NCI-H2171 treated with DMSO at 0.1 percent for 48 hours (cell line): Measurements from ENCODE around the gene ZDHHC11B.
"Not testable (repeated sequence)": the region's sequence is repeated elsewhere in the genome, so short reads cannot be mapped to it uniquely, and the experiment has no call there.

Source experiments
- DNase-seq: peaks from one replicate; lab custom pipeline; 2025; lab: John Stamatoyannopoulos, UW

The ZDHHC11B gene

DNA sequence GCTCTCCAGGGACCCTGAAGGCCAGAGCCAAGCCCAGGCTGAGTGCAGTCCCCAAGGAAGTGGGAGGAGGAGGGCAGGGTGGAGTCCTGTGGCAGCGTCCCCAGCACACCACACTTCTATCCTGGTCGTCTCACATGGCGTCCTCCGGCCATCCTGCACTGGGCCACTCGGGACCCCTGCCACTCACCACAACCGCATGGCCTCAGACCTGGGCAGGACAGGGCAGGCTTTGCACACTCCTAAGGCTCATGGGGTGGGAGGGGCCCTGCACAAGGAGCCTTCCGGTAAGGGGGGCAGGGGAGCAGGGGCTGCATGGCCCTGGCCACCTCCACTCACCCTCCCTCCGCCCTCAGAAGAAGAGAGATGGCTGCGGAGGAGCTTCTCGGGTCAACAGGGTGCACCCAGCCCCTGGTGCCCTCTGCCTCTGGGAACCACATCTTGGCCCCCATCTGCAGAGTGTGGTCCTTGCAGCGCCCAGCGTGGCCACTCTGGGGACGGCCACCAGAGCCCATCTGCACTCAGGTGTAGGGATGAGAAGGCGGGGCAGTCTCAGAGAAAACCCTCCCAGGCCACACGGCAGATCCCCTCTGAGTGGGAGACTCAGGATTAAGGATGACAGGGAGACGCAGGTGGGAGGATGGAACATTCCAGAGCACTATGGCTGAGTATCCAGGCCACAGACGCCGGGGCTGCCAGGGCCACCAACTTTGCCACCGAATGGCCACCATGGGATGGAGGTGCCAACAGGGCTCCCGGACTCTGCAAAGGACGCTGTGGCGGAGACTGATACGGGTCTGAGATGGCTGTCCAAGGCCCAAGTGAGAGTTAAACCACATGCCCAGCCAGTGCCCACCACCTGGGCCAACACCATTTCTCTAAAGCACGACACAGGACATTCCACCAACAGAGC lies 99.0 kb downstream of the ZDHHC11B start:
- DNase-seq, result no peak

DNA sequence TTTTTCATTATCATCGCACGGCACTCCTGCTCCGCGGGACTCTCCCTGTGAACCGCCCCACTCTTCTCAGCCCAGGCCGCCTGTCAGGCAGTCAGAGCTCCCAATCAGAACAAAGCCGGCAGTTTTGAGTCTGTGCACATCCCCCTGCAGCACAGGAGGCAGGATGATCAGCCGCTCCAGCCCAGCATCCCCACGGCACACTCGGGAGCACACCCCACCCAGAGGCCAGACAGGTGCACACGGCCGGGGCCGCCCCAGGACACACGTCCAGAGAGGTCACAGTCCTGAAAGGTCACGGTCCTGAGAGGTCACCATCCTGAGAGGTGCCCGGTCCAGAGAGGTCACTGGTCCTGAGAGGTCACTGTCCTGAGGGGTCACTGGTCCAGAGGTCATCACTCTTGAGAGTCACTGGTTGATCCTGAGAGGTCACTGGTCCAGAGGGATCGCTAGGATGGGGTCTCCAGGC lies 99.7 kb downstream of the ZDHHC11B start:
- DNase-seq, result no peak

DNA sequence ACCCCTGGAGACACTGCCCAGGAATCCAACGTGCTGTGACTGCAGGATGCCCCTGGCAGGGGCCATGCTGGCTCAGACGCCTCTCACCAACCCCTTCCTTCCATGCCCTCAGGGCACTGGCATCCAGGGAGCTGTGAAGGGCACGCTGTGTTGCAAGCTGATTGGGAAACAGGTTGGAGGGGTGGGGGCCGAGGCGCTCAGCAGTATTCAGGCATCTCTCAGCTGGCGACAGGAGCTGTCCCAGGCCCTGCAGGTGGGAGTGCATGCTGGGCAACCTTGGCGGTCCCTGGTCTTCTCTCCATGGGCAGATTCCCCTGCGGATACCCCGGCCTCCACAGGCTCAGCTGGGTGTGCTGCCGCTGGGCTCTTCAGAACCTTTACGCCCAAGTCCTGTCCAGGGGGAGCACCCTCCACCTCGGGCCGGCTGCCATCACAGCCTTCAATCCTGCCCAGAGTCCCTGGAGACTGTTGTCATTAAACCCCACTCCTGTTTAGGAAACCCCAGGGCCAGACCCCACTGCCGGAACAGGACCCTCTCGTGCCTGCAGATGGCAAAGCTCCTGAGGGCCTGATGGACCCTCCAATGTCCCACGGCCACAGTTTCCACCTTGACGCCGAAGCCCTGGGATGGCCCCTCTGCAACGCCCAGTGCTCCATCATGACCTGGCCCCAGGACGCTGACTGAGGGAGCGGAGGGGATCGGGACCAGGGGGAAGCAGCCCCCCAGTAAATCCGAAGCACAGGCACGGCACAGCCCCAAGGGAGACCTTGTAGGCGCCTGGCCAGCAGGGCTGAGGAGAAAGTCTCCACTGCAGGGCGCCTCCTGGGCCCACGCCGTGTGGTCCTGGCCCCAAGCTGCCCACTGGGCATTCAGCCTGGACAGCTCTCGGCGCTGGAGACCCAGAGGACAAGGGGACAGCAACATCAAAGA lies 100.7 kb downstream of the ZDHHC11B start:
- no peak for DNase-seq

DNA sequence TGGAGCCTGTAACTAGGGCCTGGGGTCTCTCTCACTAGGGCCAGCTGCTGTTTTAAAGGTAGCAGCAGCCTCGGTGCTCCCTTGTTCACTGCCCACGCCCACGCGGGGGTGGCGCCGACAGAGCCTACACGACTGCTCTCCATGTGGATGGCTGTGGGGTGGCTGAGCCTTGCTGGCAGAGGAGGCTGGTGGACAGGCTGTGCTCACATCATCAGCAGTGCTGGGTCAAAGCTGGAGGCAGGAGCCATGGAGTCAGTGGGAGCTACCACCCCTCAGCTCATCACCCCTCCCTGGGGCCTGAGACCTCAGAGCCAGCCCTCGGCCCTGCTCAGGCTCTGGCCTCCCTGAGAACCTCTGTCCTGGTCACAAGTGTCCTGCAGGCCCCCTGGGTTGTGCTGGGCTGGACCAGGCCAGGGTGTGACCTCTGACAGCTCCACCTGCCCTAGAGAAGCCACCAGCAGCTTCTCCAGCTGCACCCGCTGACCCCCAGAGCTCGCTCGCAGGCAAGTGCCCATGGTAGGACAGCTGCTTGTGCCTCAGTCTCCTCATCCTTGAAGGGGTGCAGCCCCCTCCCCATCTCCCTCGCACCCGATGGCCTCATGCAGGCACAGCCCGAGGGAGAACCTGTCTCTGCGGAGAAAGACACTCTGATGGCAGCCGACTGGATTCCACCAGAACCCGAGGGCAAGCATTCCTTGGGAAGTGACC lies 101.7 kb downstream of the ZDHHC11B start:
- not testable (repeated sequence) for DNase-seq

DNA sequence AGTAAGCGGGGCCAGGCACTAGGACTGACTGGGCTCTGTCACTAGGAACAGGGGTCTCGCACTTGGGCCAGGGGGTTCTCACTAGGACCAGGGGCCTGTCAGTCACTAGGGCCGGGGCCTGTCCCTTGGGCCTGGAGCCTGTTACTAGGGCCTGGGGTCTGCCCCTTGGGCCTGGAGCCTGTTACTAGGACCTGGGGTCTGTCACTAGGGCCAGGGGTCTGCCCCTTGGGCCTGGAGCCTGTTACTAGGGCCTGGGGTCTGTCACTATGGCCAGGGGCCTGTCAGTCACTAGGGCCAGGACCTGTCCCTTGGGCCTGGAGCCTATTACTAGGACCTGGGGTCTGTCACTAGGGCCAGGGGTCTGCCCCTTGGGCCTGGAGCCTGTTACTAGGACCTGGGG lies 102.3 kb downstream of the ZDHHC11B start:
- DNase-seq, result not testable (repeated sequence)

DNA sequence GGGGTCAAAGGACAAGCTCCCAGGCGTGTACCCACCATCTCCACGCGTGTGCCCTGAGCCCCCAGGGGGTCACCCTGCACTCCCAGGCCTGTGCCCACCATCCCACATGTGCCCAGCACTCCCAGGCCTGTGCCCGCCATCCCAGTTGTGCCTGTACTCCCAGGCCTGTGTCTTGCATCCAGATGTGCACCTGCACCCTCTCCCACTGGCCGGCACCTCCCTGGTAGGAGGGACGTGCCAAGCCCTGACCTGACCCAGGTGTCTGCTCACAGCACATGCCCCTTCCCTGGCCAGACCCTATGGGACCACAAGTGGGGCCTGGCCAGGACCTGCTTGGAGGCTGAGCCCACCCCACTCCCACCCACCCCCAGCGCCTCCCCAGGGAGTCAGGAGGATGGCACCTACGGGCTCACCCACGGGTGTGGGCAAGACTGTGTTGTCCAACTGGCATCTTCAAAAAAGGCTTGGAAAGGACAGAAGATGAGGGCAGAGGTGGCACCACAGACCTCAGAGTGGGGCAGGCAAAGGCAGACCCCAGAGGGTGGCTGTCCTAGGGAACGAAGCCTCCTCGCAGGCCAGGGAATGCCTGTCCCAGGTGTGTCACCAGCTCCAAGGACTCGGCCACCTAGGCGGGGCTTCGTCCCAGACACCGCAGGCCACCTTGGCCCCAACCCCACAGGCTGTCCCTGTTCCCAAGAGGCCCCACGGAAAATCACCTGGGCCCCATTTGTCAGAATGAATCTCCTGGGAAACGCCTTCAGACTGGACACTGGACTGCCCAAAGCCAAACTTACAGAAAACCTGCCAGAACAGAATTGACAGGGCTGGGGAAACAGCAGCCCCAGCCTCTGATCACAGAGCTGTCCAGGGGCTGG lies 103.0 kb downstream of the ZDHHC11B start:
- not testable (repeated sequence) for DNase-seq

DNA sequence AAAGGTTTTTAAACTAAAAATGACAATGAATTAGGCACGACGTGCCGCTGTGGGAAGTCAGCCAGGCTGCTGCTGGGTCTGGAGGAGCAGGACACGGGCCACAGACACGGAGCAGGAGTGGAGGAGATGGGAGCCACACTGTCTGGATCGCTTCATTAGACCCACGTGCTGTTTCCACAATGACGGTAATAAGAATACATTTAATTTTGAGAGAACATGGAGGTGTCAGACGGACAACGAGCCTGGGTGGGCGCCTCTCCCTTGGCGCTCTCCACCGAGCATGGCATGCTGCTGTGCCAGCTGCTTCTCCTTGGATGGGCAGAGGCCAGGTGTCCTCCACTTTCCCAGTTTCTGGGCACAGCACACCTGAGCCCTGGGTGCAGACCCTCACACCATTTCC lies 103.7 kb downstream of the ZDHHC11B start:
- not testable (repeated sequence) for DNase-seq

DNA sequence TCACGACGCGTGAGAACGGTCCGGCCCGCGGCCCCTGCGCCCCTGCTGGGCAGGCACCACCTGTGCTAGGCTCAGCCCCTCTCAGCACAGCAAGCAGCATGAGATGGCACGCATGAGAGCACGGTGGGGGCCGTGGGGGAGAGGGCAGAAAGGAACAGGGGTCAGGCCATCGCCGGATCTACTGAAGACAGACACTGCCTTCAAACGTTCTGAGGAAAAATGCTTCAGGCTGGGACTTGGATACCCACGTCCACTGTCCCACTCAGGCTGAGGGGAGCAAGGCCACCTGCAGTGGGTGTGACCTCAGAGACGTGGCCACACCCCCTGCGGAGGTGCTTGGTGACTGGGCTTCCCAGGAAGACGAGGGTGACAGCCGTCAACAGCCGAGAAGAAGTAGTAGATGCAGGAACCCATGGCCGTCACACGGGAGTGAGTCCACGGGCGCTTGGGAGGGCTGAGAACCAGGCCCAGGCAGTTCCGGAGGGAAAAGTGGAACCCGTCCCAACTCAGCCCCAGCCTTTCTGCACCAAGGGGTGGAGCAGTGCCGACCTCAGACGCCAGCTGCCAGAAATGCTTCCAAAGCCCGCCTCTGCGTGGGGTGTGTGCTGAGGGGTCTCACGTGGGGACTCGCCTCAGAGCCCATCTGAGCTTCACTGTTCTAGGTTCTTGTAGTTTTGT lies 104.3 kb downstream of the ZDHHC11B start:
- DNase-seq, result not testable (repeated sequence)

DNA sequence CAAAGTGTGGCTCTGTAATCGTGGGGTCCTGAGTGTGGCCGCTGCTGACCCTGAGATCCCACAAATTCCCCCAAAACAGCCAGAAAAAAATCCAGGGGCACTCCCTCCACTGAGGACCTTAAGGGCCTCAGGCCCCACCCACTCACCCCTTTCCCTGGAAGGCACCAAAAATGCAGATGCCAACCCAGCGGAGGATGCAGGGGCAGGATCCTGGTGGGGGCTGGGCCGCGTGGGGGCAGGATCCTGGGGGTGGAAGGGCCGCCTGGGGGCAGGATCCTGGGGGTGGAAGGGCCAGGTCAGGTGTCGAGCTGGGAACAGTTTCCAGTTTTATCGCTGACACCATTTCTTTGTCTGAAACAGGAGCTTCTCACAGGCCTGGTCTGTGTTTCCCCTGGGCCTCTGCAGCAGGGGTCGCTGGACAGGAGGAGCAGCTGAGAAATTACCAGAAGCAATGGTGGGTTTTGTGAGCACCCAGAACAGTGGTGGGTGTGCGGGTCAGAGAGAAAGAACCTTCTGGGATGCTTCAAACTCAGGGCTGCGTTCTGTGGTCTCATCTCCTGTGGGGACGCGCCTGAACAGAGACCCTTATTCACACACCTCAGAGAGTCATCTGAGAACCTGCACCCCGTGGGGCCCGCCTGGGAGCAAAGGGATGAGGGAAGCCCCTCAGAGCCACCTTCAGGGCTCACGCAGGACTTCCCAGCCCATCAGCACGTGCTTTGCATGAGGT lies 105.2 kb downstream of the ZDHHC11B start:
- DNase-seq, result not testable (repeated sequence)

DNA sequence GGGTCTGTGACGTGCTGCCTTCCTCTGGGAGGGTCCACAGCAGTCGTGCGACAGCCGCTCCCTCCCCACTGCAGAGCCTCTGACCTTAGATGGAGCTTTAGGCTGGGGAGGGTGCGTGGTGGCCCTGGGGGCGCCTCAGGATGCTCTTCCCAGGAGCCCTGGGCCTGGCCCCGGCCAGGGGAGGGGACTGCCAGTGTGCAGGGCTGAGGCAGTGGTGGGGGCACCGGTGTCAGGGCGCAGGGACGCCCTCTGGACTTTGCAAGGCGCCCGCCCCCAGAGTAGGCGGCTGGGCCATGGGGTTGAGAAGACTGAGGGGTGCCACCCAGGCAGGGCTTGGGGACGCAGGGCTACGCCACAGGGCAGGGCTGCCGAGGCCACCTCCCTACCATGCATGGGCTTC lies 106.0 kb downstream of the ZDHHC11B start:
- DNase-seq, result not testable (repeated sequence)

DNA sequence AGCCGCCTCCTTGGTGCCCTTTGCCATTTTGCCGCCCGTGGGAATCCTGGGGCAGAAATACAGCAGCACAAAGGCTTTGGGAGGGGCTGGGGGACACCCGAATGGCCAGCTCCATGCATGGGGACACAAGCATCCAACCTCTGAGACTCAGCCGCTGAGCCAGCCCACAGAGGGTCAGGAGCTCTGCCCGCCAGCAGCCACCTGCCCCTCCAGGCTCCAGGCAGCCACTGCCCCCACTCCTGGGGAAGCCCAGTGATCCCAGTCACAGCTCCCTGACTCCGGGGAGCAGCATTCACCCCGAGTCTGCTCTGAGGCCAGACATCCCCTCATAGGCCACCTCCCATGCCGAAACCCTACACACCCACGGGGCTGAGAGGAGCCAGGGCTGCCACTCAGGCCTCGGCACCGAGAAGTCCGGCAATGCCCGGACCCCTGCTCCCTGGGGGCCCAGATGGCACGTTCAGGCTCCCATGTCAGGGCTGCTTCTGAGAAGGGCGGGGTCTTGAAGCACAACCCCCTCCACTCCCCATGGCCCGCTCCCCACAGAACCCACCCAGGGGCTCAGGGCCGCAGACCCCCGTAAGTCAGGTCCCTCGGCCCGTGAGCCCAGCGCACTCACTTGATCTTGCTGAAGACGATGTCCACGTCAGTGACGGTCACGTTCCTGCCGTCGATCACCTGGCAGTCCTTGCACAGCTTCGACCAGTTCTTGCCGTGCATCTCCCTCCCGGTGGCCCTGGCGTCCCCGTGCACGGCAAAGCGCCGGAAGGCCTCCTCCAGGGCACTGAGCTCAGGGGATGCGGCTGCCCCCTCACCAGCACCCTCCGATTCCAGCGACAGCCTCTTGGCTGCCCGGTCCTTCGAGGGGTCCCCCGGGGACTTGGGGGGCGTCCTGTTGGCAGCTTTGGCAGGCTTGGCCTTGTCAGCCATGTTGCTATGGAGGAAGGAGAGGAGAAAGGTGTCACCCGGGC lies 107.1 kb downstream of the ZDHHC11B start:
- no peak for DNase-seq

DNA sequence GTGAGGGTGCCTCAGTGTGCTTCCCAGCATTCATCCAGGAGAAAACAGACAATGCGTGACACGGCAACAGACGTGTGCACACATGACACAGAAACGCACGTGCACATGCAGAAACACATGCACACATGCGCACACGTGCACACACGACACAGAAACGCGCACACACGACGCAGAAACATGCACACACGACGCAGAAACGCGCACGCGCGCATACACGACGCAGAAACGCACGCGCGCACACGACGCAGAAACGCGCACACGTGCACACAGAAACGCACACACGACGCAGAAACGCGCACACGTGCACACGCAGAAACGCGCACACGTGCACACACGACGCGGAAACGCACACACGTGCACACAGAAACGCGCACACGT lies 107.8 kb downstream of the ZDHHC11B start:
- no peak for DNase-seq

DNA sequence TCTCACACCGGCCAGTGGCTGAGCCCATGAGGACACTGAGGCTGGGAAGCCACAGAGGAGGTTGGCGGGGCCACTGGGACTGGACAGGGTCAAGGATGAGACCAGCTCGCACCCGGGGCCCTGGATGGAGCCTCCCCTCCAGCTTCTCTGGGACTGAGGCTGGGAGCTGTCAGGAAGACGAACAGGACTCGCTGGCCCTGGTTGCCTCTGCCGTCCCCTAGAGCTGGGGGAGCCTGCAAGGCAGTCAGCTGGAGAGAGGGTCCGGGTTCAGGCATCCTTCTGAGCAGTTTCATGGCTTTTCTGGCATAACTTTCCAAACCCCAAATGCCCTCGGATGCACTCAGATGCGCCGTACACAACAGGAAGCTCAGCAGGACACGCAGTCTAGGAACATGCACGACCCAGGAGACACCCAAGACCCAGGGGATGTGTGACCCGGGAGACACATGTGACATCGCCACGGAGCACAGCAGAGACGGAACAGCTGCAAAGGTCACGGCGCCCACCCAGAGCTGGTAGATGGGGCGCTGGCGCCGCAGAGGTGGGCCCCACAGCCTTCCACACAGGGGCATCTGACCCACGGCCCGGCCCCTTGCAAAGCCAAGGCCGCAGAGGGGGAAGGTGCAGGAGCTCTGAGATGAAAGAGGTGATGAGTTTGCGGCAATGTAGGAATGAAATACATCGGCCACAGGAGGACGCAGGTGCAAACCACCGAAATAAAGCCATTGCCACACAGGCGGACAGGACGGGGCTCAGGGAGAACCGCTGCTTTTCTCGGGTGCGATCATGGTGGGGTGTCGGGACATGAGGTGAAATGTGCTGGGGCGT lies 108.4 kb downstream of the ZDHHC11B start:
- no peak for DNase-seq

DNA sequence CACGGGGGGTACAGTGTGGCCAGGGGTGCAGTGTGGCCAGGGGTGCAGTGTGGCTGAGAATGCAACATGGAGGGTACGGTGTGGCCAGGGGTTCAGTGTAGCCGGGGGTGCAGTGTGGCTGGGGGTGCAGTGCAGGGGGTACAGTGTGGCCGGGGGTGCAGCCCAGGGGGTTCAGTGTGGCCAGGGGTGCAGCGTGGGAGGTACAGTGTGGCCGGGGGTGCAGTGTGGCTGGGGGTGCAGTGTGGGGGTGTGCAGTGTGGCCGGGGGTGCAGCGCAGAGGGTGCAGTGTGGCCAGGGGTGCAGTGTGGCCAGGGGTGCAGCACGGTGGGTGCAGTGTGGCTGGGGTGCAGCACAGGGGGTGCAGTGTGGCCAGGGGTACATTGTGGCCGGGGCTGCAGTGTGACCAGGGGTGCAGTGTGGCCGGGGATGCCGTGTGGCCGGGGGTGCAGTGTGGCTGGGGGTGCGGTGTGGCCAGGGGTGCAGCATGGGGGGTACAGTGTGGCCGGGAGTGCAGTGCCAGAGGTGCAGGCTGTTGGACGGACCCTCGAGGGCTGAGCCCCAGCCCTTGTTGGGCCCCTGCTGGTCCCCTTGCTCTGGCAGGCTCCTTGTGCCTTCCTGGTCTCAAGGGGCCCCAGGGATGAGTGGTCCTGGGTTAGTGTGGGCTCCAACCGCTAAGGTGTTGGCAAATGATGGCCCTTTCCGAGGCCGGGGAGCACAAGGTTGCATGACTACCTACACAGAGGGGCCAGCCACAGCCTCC lies 109.2 kb downstream of the ZDHHC11B start:
- no peak for DNase-seq

DNA sequence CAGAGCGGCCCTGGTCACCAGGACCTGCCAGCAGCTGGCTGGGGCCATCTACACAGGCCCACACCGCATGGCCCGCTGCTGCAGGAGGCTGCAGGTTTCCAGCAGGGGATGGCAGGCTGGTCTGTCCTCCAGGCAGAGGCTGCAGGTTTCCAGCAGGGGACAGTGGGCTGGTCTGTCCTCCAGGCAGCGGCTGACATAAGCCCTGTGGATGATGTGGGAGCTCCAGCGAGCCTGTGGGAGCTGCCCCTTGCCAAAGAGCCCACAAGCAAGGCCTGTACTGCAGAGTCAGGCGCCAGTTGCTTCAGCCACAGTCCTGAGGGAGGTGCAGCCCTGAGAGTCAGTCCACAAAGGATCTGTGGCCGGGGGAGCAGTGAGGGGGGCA lies 109.9 kb downstream of the ZDHHC11B start:
- no peak for DNase-seq

DNA sequence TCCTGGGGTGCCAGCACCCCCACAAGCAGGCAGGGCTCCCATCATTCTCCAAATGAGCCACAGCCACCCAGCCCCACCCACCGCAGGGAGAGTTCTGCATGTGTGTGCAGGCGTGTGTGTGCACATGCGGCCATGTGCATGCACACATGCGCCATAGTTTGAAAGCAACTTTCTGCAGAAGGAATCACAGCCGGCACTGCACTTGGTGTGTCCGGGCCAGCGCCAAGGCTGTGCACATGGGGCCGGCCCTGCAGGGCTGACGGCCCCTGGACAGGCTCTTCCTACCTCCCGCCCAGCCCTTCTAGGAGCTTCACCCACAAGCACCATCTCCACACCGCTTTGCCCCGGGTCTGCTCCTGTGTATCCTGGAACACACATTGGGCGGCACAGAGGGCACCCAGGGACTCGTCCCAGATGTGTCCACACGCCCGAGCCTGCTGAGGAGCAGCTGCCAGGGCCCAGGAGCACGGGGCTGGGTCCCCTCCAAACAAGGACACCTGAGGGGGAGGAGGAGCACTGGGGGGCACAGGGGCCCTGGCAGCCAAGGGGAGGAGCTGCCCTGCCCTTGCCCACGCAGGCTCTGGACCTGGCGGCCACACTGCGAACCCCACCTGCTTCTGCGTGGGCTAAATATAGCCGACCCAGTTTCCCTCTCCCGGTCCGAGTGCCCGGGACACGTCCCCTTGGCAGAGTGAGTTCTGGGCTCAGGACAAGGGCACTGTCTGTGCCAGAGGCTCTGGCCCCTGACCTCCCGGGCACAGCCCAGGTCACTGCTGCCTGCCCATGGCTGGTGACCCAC lies 110.5 kb downstream of the ZDHHC11B start:
- DNase-seq, result no peak
